Thoracic aorta (tissue), 2 donors: Measurements from ENCODE around the gene BMP6. TPM values are rescaled to one million over a fixed set of nuclear protein-coding genes. Genes with fewer than 3 reads are reported as not detected.
"Not testable (repeated sequence)": the region's sequence is repeated elsewhere in the genome, so short reads cannot be mapped to it uniquely, and the experiment has no call there.

Experiments used
- ATAC-seq: fragments of 150-250 bp; one replicate; pipeline ENCODE4 v1.8.0; 2017; ENCODE audit warnings: low read depth; ENCODE audit not compliant: insufficient number of reproducible peaks, low FRiP score
- DNase-seq: peaks from one replicate; pipeline ENCODE4 v3.0.0-alpha.2; 2020; ENCODE audit warnings: low spot score
- H3K27ac ChIP-seq, 2 donors: fragments of 200-600 bp; sonication (generic); 1 replicate in 1 of 2; 2 replicates in 1 of 2; pipeline ENCODE4 v1.5.1; 2016; ENCODE audit warnings: mild to moderate bottlenecking in 2 of 2, moderate library complexity in 2 of 2
- H3K27me3 ChIP-seq: fragments of 200-600 bp; sonication (generic); replicated peaks from 2 replicates; pipeline ENCODE4 v1.6.0; 2016; ENCODE audit warnings: mild to moderate bottlenecking; ENCODE audit not compliant: insufficient read depth
- H3K36me3 ChIP-seq: fragments of 200-600 bp; sonication (generic); one replicate; pipeline ENCODE4 v1.5.1; 2016
- H3K4me1 ChIP-seq, 2 donors: fragments of 200-600 bp; sonication (generic); 1 replicate in 1 of 2; 2 replicates in 1 of 2; pipeline versions ENCODE4 v1.5.1 to v1.6.0; 2016; ENCODE audit warnings: low read depth in 2 of 2, mild to moderate bottlenecking in 1 of 2; ENCODE audit not compliant: control insufficient read depth in 1 of 2
- H3K4me3 ChIP-seq: fragments of 200-600 bp; sonication (generic); 2 replicates; pipeline ENCODE4 v1.5.1; 2016; ENCODE audit warnings: mild to moderate bottlenecking
- H3K9me3 ChIP-seq: fragments of 200-600 bp; sonication (generic); 2 replicates; pipeline ENCODE4 v1.5.1; 2016
- total RNA-seq, 2 donors: library from RNA; depleted of rRNA; stranded (reverse); fragments of >200 nt; gene quantifications; one replicate each; pipeline versions ENCODE4 v1.1.0 to v1.2.3, GENCODE V29; 2016
- TF ChIP-seq, protein P1 (sequence below): fragments of 200-600 bp; sonication (generic); IDR thresholded peaks from one replicate; pipeline ENCODE4 v1.5.1; 2019; ENCODE audit warnings: antibody characterized with exemption

Gene BMP6
- total RNA-seq, 2 donors from 2014 or later, result 4.7 TPM

DNA sequence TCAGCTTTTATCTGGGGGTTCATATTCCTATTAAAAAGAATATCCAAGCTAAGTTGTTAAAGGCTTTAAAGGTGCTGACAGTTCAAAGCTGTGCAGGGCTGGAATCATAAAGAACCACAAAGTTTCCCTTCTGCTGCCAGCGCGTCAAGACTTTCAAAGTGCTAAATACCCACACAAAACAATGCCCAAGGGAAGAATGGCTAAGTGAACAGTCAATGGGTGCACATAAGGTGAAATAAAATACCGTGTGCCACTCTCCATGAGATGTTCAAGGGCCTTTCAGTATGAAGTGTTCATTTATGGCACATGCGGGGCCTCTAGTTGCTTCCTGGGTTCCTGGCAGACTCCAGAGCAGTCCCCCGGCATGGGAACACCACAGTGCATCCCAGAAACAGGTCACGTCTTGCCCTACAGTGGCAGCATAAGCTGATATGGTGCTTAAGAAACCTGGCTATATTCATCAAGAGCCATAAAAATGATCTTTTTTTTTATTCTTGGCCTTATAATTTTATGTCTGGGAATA, 170.6 kb downstream of the BMP6 start:
- DNase-seq, result no peak
- no peak overlapping the region for H3K27ac ChIP-seq
- no peak for ATAC-seq
- TF ChIP-seq, protein P1, sequence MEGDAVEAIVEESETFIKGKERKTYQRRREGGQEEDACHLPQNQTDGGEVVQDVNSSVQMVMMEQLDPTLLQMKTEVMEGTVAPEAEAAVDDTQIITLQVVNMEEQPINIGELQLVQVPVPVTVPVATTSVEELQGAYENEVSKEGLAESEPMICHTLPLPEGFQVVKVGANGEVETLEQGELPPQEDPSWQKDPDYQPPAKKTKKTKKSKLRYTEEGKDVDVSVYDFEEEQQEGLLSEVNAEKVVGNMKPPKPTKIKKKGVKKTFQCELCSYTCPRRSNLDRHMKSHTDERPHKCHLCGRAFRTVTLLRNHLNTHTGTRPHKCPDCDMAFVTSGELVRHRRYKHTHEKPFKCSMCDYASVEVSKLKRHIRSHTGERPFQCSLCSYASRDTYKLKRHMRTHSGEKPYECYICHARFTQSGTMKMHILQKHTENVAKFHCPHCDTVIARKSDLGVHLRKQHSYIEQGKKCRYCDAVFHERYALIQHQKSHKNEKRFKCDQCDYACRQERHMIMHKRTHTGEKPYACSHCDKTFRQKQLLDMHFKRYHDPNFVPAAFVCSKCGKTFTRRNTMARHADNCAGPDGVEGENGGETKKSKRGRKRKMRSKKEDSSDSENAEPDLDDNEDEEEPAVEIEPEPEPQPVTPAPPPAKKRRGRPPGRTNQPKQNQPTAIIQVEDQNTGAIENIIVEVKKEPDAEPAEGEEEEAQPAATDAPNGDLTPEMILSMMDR, result no peak
- H3K4me3 ChIP-seq, result no peak overlapping the region
- H3K36me3 ChIP-seq, result peaks cover 73% of the 10 kb centered on the region
- no peaks in the 10 kb centered on the region for H3K4me1 ChIP-seq
- H3K27me3 ChIP-seq, result no peaks in the 10 kb centered on the region
- no peaks in the 10 kb centered on the region for H3K9me3 ChIP-seq

GRCh38 chr6:7897461-7898192, 171.7 kb downstream of the BMP6 start:
- ATAC-seq (no peak), DNase-seq (no peak)
- H3K4me1 ChIP-seq, result no peaks in the 10 kb centered on the region
- no peaks in the 10 kb centered on the region for H3K9me3 ChIP-seq
- H3K36me3 ChIP-seq, result peaks cover 77% of the 10 kb centered on the region
- TF ChIP-seq, protein P1, result no peak
- H3K27ac ChIP-seq, result no peak overlapping the region
- H3K27me3 ChIP-seq, result no peaks in the 10 kb centered on the region
- H3K4me3 ChIP-seq, result no peak overlapping the region

- H3K9me3 ChIP-seq, H3K27ac ChIP-seq, ATAC-seq, DNase-seq, H3K4me3 ChIP-seq, H3K27me3 ChIP-seq, H3K4me1 ChIP-seq: not testable (repeated sequence)
- peaks cover 78% of the 10 kb centered on the region for H3K36me3 ChIP-seq
These were observed 172.3 kb downstream of the BMP6 start for GRCh38 chr6:7898193-7898586.

- no peaks in the 10 kb centered on the region for H3K9me3 ChIP-seq
- TF ChIP-seq, protein P1, result no peak
- no peak overlapping the region for H3K4me3 ChIP-seq
- H3K36me3 ChIP-seq, result peaks cover 80% of the 10 kb centered on the region
- DNase-seq (no peak), ATAC-seq (no peak)
- H3K4me1 ChIP-seq, result no peaks in the 10 kb centered on the region
- H3K27me3 ChIP-seq, result no peaks in the 10 kb centered on the region
- H3K27ac ChIP-seq, result no peak overlapping the region
These were observed 173.4 kb downstream of the BMP6 start for GRCh38 chr6:7899101-7899888.

DNA sequence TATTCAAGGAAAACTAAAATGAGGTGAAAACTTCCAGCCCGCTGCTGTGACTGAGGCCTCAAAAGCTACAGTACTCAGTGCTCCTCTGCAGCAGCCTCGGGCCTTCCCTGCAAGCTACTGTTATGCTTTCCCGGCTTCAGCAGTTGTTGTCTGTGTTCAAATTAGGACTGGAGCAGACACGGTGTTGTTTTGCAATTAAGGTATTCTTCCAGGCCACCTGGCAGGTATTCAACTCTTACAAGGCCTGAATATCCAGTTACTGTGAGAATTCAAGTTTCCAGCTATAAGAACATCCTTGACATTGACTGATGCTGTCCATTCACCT, 174.0 kb downstream of the BMP6 start:
- no peak for DNase-seq
- Histone ChIP-seq H3K36me3 (peaks cover 78% of the 10 kb centered on the region), H3K27me3 (no peaks in the 10 kb centered on the region), H3K27ac (no peak overlapping the region), H3K4me1 (no peaks in the 10 kb centered on the region), H3K9me3 (no peaks in the 10 kb centered on the region), H3K4me3 (no peak overlapping the region)
- no peak for ATAC-seq
- TF ChIP-seq, protein P1, result no peak
